ENCODE data around the gene ALDOC.

ALDOC gene

DNA sequence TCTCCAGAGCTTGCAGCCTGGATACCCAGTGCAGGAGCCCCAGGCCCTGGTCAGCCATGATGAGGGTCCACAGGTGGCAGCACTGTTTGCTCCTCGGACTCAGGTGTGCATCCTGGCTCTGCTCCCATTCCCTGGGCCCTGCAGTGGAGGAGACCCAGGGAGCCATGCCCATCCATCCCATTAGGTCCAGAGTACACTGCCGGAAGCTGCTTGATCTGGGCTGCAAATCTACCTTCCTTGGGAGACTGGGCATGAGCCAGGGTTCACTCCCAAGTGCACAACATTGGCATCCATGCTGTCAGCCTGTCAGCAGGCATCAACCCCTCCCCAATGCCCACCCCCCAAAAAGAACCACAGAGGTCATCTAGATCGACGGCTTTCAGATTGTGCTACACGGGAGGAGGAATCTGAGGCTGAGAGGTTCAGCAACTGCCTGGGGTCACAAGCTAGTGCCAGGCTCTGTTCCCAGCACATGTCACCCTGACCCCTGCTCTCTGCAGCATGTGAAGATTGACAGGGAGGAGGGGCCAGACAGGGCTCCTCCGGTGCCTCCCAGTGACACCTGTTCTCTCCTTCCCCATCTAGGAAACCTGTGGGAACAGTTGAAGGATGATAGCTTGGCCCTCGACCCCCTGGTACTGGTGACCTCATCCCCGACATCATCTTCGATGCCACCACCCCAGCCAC is 40.0 kb downstream of the ALDOC start:
- no peak overlapping the region for H3K27ac Mint-ChIP-seq
- H3K9me3 Mint-ChIP-seq, result no peaks in the 10 kb centered on the region

DNA sequence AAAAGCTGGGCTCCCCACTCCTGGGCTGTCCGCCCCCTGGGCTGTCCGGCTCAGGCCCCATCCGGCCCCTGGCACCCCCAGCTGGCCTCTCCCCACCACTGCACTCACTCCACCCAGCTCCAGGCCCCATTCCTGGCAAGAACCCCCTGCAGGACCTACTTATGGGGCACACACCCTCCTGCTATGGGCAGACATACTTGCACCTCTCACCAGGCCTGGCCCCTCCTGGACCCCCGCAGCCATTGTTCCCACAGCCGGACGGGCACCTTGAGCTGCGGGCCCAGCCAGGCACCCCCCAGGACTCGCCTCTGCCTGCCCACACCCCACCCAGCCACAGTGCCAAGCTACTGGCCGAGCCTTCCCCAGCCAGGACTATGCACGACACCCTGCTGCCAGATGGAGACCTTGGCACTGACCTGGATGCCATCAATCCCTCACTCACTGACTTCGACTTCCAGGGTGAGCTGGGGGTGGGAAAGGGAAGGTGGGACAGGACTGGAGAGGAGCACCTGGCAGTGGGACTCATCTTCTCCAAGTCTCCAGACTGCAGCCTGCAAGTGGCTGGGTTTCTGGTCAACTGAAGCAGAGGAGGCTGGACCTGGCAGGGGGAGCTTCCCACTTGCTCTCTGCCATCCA is 41.8 kb downstream of the ALDOC start:
- H3K27me3 Mint-ChIP-seq, result no peaks in the 10 kb centered on the region
- no peak overlapping the region for H3K27ac Mint-ChIP-seq
- H3K4me3 Mint-ChIP-seq, result no peak overlapping the region
- H3K4me1 Mint-ChIP-seq (ENCODE audit: low read depth), result no peaks in the 10 kb centered on the region
- H3K36me3 Mint-ChIP-seq (ENCODE audit: low read depth), result no peaks in the 10 kb centered on the region
- no peaks in the 10 kb centered on the region for H3K9me3 Mint-ChIP-seq

More for the DNA sequence above, 40.0 kb downstream of the ALDOC start:
- H3K36me3 Mint-ChIP-seq (ENCODE audit: low read depth), result no peaks in the 10 kb centered on the region
- H3K4me1 Mint-ChIP-seq (ENCODE audit: low read depth), result no peaks in the 10 kb centered on the region
- H3K4me3 Mint-ChIP-seq, result no peak overlapping the region
- H3K27me3 Mint-ChIP-seq, result no peaks in the 10 kb centered on the region

DNA sequence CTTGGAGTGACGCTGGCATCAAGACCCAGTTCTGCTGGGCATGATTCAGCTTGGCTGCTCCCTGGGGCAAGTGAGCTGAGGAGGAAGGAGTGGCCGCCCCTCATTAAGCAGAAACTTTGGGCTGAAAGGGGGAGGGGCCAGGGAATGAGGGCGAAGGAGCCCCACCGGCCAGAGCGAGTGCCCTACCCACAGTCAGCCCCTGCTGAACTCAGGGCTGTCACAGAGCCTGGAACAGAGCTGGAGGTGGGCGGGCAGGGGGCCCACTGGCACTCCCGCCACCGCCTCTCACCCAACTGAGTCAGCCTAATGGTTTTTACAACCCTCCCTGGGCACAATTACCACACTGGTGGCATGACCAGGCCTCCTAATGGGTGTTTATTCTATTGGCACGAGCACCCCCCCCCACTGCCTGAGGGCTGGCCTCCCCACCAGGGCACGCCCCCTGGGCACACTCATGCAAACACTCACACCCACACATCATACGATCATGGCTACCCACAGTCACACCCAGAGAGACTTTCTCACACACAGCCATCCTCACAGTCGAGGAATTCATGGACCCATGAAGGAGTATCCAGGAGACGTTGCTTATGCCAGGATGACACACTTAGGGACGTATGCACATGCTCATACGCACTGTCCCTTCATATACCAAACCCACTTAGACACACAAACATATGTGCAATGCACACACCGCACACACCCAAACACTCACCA is 43.4 kb downstream of the ALDOC start:
- Mint-ChIP-seq H3K4me3 (no peak overlapping the region), H3K36me3 (ENCODE audit: low read depth) (no peaks in the 10 kb centered on the region), H3K27me3 (no peaks in the 10 kb centered on the region), H3K9me3 (no peaks in the 10 kb centered on the region), H3K27ac (no peak overlapping the region), H3K4me1 (ENCODE audit: low read depth) (no peaks in the 10 kb centered on the region)

DNA sequence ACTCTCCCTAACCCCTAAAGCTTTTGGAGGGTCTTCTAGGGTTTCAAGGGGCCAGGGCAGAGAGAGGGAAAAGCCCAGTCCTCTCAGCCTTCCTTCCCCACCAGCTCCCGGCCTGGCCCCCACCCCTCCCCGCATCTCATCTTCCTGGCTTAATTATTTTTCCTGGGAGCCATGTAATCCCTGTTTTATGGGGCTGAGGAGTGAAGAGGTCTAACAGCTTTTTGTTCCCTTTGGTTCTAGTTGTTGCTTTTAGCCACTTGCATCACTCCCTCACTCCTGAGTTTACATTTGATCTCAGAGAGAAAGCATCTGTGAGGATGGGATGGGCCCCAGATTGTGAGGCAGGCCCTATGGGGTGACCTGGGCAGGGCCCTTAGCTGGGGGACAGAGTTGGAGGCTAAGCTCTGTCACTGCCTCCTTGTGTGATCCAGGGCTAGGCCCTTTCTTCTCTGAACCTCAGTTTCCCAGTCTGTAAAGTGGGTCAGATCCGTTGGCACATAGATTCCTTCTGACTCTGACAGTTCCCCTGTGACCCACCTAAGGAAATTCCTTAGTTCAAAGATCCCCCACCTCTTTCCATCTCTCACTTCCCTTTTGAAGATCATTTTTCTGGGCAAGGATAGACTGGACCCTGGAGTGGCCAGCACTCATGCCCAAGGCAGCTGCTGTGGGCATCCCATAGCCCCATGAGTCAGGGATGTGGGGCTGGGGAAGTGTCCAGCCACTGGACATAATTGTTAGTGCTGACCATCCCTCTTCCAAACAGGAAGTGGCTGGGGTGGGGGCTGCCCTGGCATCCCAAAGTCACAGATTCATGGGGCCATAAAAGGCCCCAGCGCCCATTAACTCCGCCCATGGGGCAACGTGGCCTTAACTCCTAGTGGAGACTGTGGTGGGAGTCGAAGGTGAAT is 44.4 kb downstream of the ALDOC start:
- Mint-ChIP-seq H3K4me3 (no peak overlapping the region), H3K27me3 (no peaks in the 10 kb centered on the region), H3K9me3 (no peaks in the 10 kb centered on the region), H3K36me3 (ENCODE audit: low read depth) (no peaks in the 10 kb centered on the region), H3K27ac (no peak overlapping the region), H3K4me1 (ENCODE audit: low read depth) (no peaks in the 10 kb centered on the region)

DNA sequence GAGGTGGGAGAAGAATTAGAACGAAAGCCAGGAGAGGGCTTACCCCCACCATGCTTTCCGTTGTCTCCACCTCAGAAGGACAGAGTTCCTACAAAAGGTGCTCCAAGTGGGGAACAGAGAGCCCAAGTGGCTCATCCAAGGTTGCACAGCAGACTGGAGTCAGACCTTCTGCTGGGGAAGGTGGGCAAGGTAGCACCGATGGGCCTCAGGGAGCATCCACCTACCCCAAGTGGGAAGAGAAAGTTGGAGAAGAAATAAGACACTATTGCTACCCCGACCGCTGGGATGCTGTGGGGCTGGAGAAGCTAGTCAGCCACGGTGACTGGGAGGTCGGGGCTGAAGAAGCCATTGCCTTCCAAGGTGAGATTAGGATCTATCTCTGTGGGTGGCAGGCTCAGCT is 45.8 kb downstream of the ALDOC start:
- Mint-ChIP-seq H3K36me3 (ENCODE audit: low read depth) (no peaks in the 10 kb centered on the region), H3K9me3 (no peaks in the 10 kb centered on the region), H3K4me3 (no peak overlapping the region), H3K27me3 (no peaks in the 10 kb centered on the region), H3K27ac (no peak overlapping the region), H3K4me1 (ENCODE audit: low read depth) (no peaks in the 10 kb centered on the region)

DNA sequence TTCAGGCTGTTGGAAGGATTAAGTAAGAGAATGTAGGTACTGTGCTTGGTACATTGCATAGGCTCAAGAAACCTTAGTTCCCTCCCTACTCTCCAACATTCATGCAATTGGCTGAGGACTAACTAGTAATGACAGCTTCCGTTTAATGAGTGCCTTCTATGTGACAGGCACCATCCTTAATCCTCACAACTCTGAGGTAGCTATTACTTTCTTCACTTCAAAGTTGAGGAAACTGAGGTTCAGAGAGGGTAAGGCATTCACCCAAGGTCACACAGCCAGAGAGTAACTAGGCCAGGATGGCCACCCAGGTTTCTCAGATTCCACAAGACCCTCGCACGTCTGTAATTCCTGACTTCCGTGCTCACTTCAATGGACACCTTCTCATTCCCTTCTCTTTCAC is 46.4 kb downstream of the ALDOC start:
- no peak overlapping the region for H3K27ac Mint-ChIP-seq

DNA sequence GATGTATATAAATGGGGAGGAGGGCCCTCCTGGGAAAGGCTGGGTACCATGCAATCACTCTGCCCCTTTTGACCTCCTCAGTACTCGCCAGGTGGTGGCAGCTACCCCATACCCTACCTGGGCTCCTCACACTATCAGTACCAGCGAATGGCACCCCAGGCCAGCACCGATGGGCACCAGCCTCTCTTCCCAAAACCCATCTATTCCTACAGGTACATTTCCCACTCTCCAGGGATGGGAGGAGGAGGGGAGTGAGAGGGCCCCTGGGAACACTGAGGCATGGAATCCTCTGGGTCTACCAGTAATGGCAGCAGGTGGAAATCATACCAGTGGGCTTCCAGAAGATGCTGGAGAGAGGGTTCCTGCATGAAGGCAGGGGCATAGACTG is 47.7 kb downstream of the ALDOC start:
- Mint-ChIP-seq H3K27me3 (no peaks in the 10 kb centered on the region), H3K27ac (no peak overlapping the region), H3K9me3 (no peaks in the 10 kb centered on the region), H3K4me1 (ENCODE audit: low read depth) (no peaks in the 10 kb centered on the region), H3K4me3 (no peak overlapping the region), H3K36me3 (ENCODE audit: low read depth) (no peaks in the 10 kb centered on the region)

More for the DNA sequence above, 46.4 kb downstream of the ALDOC start:
- H3K27me3 Mint-ChIP-seq, result no peaks in the 10 kb centered on the region
- no peaks in the 10 kb centered on the region for H3K4me1 Mint-ChIP-seq (ENCODE audit: low read depth)
- no peak overlapping the region for H3K4me3 Mint-ChIP-seq
- H3K36me3 Mint-ChIP-seq (ENCODE audit: low read depth), result no peaks in the 10 kb centered on the region
- no peaks in the 10 kb centered on the region for H3K9me3 Mint-ChIP-seq

DNA sequence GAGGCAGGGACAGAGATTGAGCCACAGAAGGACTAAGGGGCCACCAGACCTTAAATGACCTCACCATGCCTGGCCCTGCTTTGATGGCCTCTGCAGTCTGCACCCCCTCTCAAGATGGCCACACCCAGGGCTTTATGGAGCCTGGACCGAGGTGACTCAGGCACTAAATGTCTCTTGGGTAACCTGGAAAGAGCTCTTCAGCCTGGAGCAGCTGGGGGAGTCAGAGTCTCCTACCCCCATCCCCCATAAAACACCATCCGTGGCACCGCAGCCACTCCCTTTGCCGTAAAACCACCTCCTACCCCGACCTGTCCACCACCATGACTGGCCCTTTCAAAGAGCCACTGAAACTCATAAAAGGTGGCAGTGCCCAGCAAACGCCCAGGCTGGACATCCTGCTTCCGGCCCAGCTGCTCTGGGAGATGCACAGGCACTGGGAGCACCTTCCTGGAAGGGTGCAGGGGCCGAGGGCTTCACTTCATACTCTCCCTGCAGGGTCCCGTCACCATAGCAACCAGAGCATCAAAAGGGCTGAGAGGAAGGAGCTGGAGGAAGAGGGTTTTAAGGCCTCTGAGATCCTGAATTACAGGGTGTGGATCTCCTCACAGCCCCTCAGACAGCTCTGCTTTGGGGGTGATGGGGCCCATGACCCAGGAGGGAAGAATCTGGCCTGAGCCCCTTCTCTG is 48.2 kb downstream of the ALDOC start:
- Mint-ChIP-seq H3K36me3 (ENCODE audit: low read depth) (no peaks in the 10 kb centered on the region), H3K4me1 (ENCODE audit: low read depth) (no peaks in the 10 kb centered on the region), H3K27me3 (no peaks in the 10 kb centered on the region), H3K9me3 (no peaks in the 10 kb centered on the region), H3K4me3 (no peak overlapping the region), H3K27ac (no peak overlapping the region)

DNA sequence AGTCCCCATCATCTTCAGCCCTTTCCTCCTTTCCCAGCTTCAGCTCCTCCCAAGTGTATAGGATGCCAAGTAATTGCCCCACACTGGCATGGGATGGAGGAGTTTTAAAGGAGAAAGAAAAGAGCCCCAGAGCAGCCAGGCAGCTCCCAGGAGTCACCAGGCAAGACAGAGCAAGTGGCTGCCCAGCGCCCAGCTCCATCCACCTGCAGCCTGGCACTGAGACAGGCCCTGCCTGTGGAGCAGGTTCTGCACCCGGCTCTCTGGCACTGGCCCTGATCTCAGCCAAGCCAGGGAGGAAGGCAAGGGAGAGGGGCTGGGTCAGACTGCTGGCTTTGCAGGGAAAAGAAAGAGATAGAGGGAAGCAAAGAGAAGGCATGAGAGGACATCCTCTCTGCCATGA is 48.8 kb downstream of the ALDOC start:
- no peak overlapping the region for H3K4me3 Mint-ChIP-seq
- no peaks in the 10 kb centered on the region for H3K36me3 Mint-ChIP-seq (ENCODE audit: low read depth)
- H3K27ac Mint-ChIP-seq, result no peak overlapping the region
- no peaks in the 10 kb centered on the region for H3K27me3 Mint-ChIP-seq
- H3K9me3 Mint-ChIP-seq, result no peaks in the 10 kb centered on the region
- H3K4me1 Mint-ChIP-seq (ENCODE audit: low read depth), result no peaks in the 10 kb centered on the region

DNA sequence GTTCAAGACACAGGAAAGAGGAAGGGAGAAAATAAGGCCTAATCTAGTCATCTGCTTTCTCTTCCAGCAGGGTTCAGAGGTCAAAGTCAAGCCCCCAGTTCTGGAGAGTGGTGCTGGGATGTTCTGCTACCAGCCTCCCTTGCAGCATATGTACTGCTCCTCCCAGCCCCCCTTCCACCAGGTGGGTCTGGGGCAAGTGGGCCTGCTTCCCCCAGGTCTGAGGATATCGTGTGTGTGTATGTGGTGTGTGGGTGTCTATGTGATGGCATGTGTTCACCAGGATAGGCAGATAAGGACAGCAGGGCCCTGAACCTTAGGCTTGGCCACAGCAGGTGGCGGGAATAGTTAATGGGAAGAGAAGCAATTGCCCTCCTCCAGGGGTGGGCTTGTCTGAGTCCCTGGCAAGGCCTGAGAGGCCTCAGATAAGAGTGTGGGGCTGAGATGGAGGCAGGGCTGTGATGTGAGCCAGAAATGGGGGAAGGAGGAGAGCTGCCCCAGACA is 49.5 kb downstream of the ALDOC start:
- no peaks in the 10 kb centered on the region for H3K36me3 Mint-ChIP-seq (ENCODE audit: low read depth)
- no peak overlapping the region for H3K4me3 Mint-ChIP-seq
- H3K27ac Mint-ChIP-seq, result no peak overlapping the region
- H3K27me3 Mint-ChIP-seq, result no peaks in the 10 kb centered on the region
- H3K9me3 Mint-ChIP-seq, result no peaks in the 10 kb centered on the region
- H3K4me1 Mint-ChIP-seq (ENCODE audit: low read depth), result no peaks in the 10 kb centered on the region

DNA sequence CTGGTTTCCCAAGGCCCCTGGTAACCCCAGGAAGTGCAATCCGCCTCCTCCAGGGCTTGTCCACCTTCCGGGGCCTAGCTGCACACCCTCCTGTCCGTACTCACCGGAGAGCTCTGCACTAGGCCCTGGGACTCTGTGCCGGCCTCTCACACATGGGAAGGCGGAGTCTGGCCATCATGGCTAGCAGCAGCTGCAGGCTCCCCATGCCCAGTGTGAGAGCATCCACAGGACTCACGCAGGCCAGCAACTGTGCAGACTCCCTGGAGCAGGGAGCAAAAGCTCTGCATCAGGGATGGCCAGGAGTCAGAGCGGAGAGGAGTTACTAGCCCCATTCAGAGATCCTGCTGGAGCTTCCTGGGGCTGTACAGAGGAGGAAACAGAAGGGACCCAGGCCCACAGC is 50.3 kb downstream of the ALDOC start:
- H3K4me1 Mint-ChIP-seq (ENCODE audit: low read depth), result no peaks in the 10 kb centered on the region
- no peak overlapping the region for H3K4me3 Mint-ChIP-seq
- no peaks in the 10 kb centered on the region for H3K27me3 Mint-ChIP-seq
- H3K36me3 Mint-ChIP-seq (ENCODE audit: low read depth), result no peaks in the 10 kb centered on the region
- H3K27ac Mint-ChIP-seq, result no peak overlapping the region
- H3K9me3 Mint-ChIP-seq, result no peaks in the 10 kb centered on the region

DNA sequence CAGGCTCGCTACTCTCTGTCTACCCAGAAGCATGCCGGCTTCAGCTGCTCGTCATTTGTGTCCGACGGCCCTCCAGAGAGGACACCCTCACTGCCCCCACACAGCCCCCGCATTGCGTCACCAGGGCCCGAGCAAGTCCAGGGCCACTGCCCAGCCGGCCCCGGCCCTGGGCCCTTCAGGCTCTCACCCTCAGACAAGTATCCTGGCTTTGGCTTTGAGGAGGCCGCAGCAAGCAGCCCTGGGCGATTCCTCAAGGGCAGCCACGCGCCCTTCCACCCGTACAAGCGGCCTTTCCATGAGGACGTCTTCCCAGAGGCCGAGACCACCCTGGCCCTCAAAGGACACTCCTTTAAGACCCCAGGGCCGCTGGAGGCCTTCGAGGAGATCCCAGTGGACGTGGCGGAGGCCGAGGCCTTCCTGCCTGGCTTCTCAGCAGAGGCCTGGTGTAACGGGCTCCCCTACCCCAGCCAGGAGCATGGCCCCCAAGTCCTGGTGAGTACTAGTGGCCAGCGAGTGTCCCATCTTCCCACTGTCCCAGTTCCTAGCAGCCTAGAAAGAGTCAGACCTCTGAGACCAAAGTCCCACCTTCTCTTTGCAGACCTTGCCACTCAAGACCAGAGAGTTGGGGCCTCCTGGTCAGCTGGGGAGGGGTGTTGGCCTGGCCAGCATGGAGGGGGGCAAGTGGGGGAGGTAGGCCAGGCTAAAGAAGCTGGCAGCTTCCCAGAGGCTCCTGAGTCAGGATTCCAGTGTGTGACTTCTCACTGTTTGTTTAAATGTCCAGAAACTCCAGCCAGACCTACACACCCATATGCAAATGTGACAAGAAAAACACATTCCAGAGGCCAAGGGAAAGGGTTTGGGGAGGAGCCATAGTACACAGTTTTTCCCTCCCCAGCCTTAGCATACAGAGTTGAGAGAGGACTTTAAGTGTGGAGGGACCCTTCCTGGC is 51.9 kb downstream of the ALDOC start:
- H3K27me3 Mint-ChIP-seq, result no peaks in the 10 kb centered on the region
- H3K27ac Mint-ChIP-seq, result no peak overlapping the region
- no peaks in the 10 kb centered on the region for H3K36me3 Mint-ChIP-seq (ENCODE audit: low read depth)
- no peaks in the 10 kb centered on the region for H3K4me1 Mint-ChIP-seq (ENCODE audit: low read depth)
- H3K4me3 Mint-ChIP-seq, result no peak overlapping the region
- no peaks in the 10 kb centered on the region for H3K9me3 Mint-ChIP-seq

DNA sequence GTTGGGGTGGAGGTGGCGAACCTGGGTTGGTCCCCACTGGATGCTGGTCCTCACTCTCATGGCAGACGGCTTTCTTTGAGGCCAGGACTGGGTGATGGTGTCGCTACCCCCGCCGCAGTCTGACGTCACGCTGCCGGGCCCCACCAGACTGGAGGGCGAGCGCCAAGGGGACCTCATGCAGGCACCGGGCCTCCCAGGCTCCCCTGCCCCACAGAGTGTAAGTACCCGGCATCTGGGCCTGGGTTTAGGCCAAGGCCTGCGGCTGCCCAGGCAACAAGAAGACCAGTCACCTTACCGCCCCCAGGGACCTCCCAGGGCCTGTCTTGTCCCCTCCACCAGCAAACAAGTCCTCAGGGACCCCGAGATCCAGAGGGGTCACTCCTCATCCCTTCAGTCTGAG is 52.8 kb downstream of the ALDOC start:
- Mint-ChIP-seq H3K27ac (no peak overlapping the region), H3K4me1 (ENCODE audit: low read depth) (no peaks in the 10 kb centered on the region), H3K4me3 (no peak overlapping the region), H3K36me3 (ENCODE audit: low read depth) (no peaks in the 10 kb centered on the region), H3K9me3 (no peaks in the 10 kb centered on the region), H3K27me3 (no peaks in the 10 kb centered on the region)

All from stimulated activated naive CD8-positive, alpha-beta T cell treated with anti-CD3 and anti-CD28 coated beads, Interleukin-15, Interleukin-2, amounts not matched to agents 100 ng/mL and 50 ng/mL, for 24 hours (primary cell).